DMS153 treated with DMSO at 0.1 percent for 48 hours (cell line): ENCODE measurements around the gene DOCK11.
"Not testable (repeated sequence)": the region's sequence is repeated elsewhere in the genome, so short reads cannot be mapped to it uniquely, and the experiment has no call there.

Experiments
- DNase-seq: peaks from one replicate; lab custom pipeline; 2025; ENCODE audit not compliant: unreplicated experiment; lab: John Stamatoyannopoulos, UW

Gene DOCK11

DNA sequence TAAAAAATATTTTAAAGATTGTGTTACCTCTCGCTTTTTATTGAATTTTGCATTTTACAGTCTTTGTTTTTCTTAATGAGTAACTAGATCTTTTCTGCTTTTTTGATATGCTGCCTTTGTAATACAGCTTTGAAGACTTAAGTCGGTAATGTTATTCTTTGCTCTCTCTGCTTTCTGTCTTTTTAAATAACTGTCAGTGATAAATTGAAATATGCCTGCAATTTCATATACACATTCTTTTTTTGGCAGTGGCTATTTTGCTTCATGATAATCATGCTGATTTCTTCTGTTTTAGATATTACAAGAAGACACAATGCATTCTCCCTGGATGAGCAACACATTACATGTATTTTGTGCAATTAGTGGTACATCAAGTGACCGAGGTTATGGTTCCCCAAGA, 189.8 kb downstream of the DOCK11 start:
- DNase-seq = no peak

DNA sequence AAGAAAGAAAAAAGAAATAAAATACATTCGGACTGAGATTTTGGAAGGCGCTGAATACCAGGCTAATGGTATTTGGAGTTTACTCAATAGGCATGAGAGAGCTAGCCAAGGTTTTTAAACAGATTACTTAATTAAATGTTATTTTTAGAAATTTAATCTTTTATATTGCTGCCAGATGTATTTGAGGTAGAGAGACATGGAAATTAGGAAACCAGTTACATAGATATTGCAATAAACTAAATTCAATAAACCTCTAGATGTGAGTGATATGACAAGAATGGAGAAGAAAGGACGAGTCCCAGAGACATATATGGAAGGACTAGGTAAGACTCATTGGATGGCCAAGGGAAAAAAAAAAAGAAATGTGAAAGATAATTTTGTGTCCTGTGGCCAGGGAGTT, 193.3 kb downstream of the DOCK11 start:
- DNase-seq = no peak

DNA sequence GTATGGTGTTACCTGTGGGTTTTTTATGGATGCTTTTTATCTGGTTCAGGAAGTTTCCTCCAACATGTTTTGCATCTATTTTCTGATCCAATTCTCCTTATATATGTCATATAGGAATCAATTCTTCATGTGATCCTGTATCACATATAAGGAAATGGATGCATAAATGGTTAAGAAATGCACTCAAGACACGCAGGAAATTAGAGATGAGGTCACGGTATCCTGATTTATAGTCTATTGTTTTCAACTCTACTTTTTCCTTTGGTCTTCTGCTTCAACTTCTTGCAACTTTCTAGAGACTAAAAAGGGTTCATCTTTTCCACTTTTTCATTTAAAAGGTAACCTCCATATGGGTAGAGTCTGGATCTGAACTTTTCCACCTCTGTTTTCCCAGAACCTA, 198.2 kb downstream of the DOCK11 start:
- no peak for DNase-seq

DNA sequence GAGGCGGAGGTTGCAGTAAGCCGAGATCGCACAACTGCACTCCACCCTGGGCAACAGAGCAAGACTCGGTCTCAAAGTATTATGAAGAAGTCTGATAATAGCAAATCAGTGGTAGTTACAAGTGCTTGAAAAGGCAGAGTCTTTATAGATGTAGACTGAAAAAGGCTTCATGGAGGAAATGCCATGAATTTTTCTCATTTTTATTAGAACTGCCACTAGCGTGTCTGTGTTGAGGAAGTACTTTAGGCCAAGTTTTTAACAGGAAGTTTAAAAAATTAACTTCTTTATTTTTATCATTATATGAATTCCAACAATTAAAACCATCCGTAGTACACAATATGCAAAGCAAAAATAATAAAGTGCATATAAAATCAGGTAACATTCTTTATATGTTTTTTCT, 199.0 kb downstream of the DOCK11 start:
- no peak for DNase-seq

DNA sequence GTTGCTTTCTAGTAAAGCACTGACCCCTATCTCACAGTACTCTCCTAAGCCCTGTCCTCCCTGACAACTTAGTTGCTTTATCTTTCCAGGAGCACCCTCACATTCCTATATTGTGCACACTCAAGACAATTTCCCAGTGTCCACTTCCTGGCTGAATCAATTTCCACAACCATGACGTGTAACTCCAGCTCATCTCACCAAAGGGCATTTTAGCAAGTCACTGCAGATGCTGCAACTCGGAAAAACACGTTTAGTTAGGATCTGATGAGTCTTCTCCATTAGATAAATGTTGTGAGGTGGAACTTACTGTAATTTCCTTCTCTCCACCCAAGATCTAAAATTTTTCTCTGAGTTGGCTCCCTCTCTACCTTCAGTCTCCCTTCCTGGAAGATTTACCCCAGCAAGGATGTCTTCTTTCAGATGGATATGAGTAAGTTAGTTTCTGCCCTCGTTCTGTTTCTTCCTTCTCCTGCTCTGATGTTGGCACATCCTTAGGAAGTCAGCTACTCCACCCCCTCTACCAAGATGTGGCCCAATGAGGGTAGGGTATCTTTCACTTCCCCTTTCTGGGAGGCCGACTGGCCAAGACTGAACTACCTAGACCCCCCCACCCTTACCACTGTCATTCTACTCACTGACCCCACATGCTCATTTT, 203.0 kb downstream of the DOCK11 start:
- no peak for DNase-seq

DNA sequence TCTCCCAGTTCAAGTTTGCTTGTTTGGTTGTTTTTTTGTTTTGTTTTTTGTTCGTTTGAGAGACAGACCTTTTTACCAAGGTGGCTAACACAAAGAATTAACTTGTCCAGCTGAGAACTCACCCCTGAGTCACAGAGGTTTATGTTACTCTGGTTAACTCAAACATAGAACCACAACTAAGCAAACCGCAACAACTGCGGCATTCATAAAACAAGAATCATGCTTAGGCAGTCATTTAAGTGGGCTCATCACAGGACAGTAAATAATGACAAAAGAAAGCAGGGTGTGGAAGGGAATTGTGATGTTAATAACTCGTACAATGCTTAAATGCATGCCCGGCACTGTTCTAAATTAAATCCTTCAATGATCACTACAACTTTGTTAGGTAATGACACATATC, 207.1 kb downstream of the DOCK11 start:
- DNase-seq = no peak

DNA sequence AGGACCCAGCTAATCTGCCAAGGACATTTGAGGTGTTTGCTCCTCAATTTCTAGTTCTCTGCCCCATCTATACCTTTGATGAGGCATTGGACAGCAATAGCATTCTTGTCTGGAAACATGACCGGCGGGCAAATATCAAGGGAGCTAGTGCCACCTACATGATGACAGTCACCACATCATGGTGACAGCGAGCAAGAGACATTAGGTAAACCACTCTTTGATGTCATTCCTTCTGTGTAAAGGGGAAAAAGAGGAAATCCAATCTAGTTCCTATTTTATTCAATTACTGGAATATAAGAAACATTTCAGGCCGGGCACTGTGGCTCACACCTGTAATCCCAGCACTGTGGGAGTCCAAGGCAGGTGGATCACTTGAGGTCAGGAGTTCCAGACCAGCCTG, 211.1 kb downstream of the DOCK11 start:
- DNase-seq = no peak

DNA sequence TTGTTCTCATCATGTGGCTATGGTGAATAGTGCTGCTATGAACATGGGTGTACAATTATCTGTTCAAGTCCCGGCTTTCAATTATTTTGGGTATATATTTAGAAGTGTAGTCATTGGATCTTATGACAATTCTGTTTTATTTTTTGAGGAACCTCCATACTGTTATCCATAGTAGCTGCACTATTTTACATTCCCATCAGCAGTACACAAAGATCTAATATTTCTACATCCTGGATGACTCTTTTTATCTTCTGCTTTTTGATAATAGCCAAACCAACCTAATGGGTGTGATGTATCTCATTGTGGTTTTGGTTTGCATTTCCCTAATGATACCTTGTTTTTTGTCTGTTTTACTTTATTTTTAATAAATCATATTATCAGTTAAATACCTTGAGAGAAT, 218.9 kb downstream of the DOCK11 start:
- no peak for DNase-seq

DNA sequence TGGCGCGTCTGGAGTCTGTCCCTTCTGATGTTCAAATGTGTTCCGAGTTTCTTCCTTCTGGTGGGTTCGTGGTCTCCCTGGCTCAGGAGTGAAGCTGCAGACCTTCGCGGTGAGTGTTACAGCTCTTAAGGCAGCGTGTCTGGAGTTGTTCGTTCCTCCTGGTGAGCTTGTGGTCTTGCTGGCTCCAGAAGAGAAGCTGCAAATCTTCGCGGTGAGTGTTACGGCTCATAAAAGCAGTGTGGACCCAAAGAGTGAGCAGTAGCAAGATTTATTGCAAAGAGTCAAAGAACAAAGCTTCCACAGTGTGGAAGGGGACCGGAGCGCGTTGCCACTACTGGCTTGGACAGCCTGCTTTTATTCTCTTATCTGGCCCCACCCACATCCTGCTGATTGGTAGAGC, 220.3 kb downstream of the DOCK11 start:
- not testable (repeated sequence) for DNase-seq

DNA sequence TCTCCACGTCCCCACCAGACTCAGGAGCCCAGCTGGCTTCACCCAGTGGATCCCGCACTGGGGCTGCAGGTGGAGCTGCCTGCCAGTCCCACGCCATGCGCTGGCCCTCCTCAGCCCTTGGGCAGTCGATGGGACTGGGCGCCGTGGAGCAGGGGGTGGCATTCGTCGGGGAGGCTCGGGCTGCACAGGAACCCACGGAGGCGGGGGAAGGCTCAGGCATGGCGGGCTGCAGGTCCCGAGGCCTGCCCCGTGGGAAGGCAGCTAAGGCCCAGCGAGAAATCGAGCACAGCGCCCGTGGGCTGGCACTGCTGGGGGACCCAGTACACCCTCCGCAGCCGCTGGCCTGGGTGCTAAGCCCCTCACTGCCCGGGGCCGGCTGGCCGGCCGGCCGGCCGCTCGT, 221.2 kb downstream of the DOCK11 start:
- DNase-seq = not testable (repeated sequence)

DNA sequence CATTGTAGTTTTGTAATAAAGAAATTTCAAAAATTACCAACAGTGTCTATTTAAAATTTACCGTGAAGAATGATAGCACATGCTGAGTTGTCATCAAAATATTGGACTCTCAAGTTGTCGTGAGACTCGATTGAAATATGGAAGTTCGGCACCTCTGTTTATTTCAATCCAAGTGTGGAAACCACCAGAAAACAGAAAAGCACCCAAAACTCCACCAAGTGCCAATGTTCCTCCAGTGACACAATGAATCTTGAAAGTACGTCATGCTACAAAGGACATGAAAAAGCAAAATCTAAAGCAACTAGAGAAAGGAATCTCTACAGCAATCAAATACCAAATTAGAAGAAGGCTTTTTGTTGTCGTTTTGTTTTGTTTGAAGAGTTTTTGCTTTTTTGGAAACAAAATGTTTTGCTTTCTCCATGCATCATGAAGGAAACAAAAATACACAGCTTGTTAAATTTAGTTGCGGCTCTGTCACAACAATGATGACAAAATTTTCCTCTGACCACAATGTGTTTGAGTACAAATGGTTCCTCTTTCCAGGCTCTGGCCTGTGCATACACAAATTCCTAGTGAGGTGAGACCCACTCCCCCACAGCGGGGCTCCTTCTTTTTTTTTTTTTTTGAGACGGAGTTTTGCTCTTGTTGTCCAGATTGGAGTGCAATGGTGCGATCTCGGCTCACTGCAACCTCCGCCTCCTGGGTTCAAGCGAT, 222.2 kb downstream of the DOCK11 start:
- no peak for DNase-seq

DNA sequence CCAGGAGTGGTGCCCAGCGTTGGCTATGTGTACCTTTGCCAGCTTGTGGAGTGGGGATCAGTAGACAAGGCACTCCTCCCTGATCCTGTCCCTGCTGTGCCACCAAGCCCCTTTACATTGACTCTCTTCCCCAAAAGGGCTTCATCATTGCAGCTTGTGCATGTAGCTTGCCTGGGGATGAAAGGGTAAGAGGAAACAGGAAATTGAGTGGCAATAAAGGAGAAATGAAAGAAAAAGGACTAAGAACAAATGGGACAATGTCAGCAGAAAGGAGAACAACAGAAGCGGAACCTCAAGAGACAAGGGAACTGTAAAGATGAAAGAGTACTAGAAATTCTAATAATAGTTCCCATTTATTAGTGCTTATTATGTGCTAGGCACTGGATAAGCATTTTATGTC, 223.1 kb downstream of the DOCK11 start:
- DNase-seq = no peak

DNA sequence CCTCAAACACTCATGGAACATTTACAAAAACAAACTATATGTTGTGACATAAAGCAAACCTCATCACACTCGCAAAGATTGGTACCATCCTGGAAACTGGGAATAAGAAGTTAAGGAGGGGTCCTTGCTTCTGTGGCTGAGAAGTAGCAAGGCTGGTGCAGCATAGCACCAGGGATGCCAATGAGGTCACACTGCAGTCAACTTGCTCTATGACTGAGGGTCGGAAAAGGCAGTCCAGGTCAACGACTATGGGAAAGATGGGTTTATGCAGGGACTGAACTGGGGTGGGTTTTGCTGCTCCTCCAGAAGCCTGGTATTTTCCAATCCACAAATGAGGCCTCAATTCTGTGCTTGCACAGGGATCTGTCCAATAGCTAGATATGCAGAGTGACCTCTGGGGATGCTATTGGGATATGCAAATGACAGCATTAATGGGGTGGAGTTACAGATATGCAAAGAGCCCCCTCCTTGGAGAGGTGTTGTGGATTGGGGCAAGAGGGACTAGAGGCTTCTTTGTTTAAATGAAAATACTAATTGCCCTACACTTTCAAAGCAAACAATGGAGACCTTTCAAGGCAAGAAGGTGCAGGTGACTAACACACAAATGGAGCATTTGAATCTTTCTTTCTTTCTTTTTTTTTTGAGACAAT, 224.6 kb downstream of the DOCK11 start:
- DNase-seq = no peak

DNA sequence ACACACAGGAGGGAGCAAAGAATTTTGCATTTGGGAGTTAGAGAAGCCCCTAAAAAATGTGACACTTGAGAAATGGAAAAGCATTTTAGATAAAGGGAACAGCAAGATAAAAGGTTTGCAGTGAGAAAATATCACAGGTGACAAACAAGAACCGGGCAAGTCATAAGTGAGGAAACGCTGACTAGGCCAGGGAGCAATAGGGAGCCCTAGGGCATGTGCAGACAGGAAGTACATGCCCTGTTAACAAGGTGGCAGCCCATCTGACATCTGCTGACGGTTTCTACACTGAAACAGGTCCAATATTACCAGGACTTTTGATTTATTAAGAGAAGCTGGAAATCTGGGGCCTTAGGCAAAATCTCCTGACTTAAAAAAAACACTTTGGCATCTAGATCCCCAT, 227.8 kb downstream of the DOCK11 start:
- DNase-seq = no peak

DNA sequence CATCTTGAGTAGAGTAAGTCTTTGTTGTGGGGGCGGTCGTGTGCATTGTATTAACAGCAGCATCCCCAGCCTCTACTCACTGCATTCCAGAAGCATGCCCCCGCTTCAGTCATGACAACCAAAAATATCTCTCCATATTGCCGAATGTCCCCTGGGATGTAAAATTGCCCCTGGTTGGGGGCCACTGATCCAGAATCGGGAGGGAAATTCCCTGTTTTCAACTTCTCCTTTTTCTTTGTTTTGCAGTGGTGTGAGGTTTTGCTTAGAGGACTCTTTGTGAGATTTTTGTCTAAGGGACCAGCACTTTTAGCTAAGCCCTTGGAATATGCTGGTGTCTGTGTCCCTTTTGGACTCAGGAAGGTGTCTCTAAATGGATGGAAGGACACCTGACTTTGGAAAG, 228.8 kb downstream of the DOCK11 start:
- no peak for DNase-seq

DNA sequence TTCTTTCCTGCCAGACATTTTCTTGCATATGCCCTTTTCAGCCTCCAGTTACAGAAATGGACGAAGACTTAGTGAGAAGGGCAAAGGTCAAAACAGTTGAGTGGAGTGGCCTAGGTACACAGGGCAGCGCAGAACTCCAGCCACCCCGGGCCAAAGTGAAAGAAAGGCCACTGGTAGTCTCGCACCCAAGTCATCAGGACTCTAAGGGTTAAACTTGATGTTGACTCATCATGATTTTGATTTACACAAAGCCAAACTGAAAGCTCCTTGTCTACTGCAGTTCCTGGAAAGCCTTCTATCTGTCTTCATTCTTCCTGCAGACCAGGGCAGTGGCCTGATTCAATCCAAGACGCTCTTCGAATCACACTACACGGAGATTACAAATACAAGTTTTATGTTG, 229.2 kb downstream of the DOCK11 start:
- no peak for DNase-seq

DNA sequence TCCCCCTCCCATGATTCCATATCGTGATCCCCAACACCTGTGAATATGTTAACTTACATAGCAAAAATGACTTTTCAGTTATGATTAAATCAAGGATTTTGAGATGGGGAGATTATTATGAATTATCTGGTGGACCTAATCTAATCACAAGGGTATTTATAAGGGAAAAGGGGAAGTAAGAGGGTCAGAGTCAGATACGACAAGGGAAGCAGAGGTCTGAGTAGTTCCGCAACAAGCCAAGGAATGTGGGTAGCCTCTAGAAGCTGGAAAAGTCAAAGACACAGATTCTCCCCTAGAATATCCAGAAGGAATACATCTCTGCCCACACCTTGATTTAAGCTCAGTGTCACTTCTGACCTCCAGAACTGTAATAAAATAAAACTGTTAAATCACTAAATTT, 230.8 kb downstream of the DOCK11 start:
- DNase-seq = no peak

DNA sequence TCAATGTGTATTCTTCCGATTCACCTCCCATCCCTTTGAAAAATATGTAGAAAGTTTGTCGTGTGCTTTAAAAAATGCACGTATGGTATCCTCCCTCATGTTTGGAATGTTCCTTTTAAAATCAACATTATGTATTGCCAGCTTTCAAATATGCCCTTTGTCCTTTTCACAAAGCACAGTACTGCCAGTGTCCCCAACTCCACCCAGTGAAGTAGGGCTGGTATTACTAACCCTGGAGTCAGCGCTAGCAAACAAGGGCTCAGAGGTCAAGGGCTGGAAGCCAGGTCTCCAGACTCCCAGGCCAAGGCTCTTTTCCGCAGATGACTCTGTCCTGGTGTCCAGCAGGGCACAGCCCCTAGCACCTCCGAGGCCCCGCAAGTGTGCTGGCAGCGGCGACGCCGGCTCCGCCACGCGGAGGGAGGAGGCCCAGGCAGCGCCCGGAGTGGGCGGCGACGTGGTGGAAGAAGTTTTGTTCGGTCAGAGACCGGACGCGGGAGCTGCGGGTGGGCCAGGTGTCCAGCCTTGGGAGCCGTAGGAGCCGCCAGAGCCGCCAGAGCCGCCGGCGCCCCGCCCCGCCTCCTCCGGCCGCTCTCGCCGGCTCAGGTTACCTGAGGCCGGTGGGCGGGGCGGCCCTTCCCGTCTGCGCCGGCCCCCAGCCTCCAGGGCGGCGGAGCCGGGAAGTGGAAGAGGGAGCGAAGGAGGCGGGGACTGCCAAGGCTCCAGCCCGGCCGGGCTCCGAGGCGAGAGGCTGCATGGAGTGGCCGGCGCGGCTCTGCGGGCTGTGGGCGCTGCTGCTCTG, 231.5 kb downstream of the DOCK11 start, which contains the start of gene IL13RA1:
Gene IL13RA1, plus strand, starts transcription at position 720 of the 799 bp plus-strand sequence. Its CDS starts 33 bp downstream, at position 753.
- peak; percentile 3 for DNase-seq

DNA sequence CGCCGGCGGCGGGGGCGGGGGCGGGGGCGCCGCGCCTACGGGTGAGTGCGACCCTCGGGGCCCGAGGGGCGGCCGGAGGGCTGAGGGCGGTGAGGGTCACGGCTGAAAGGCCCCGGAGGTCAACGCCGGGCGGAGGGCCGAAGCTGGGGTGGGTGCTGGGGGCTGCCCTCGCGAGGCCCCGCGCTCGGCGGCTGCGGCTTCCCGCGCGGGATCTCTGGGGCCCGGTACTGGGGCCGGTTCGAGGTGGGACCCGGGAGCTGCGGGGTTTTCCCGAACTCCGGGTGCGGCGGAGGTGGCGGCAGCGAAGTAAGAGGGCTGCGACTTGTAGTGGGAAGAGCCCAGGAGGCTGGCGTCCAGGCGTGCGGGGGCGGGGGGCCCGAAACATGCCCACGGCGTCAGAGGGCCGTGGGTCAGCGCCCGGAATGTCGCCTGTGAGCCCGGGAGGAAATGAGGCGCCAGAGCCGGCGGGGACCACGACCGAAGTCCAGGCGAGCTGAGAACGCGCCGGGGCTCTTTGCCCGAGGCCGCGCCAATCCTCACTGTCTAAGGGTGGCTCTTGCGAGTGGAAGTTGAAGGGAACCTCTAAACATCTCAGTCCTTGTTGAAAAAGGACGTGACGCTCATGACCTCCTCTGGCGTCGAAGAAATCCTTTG, 232.2 kb downstream of the DOCK11 start:
- DNase-seq = no peak

DNA sequence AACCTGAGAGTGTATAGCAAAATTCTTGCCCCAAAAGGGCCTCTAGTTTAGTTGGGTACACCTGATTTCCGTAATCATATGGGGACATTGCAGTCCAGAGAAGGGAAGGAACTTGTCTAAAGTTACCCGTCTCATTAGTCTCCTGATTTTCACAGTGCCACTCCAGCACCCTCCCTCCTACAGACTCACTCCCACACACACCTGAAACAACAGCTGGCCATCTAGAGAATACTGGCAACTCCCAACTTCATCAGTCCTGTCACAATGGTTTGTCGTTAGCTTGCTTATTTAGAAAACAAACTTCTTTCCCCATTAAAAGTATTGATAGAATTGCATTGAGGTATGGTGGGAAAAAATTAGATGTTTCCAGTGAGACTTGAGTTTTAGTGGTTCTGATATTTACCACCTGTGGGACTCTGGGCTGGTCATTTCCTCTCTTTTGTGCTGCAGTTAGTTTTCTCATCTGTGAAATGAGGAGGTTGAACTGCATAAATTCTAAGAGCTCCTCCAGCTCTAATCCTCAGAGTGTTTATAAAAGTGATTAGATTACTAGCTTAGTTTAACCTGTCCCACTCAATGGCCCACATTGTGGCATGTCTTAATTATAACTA, 233.5 kb downstream of the DOCK11 start:
- DNase-seq = no peak
